ENCODE measurements around the gene LRIF1. TPM values are rescaled to one million over a fixed set of nuclear protein-coding genes. Genes with fewer than 3 reads are reported as not detected.

LRIF1 gene, protein sequence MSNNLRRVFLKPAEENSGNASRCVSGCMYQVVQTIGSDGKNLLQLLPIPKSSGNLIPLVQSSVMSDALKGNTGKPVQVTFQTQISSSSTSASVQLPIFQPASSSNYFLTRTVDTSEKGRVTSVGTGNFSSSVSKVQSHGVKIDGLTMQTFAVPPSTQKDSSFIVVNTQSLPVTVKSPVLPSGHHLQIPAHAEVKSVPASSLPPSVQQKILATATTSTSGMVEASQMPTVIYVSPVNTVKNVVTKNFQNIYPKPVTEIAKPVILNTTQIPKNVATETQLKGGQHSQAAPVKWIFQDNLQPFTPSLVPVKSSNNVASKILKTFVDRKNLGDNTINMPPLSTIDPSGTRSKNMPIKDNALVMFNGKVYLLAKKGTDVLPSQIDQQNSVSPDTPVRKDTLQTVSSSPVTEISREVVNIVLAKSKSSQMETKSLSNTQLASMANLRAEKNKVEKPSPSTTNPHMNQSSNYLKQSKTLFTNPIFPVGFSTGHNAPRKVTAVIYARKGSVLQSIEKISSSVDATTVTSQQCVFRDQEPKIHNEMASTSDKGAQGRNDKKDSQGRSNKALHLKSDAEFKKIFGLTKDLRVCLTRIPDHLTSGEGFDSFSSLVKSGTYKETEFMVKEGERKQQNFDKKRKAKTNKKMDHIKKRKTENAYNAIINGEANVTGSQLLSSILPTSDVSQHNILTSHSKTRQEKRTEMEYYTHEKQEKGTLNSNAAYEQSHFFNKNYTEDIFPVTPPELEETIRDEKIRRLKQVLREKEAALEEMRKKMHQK
- 22.6 and 32.5 TPM in 2 replicates for polyA plus RNA-seq

DNA sequence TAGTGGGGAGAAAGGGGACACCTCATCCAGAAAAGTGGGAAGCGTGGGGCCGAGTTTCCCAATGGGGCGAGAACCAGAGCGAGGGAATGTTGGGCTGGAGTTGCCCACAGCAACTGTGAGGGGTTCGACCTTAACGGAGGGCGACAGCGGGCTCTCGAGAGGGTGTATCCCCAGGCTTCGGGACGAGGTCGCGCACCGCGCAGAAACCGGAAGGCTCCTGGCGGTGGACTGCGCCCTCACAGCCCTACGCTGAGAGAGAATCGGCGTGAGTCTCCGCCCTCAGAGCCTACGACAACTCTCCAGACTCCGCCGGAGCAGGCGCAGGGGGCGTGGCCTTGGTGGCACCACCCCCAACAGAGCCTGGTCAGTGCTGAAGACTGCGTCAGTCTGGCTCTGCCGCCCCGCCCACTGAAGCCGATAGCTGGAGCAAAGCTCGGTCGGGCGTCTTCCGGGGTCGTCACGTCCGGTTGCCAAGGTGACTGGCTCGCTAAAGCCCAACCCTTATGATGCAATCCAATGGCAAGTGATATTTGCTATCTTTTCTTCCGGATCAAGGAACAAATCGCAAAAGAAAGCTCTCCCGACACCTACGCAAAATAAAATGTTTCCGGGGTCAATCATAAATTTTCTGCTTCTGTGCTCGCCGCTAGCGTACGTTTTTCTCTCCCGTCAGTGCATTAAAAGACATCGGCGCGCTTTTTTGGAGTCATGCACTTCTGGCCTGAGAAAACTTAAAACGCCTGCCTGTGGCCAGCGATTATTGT lies at the start of gene LRIF1:
Gene LRIF1, minus strand, starts transcription at position 232 of the 764 bp plus-strand sequence. CDS start 234 bp downstream, outside the sequence.

Other genes starting within 250 kb of the LRIF1 start
- not detected in 2 replicates for gene CD53, start 90.8 kb downstream of the LRIF1 start, polyA plus RNA-seq
- 44.7 and 49.2 TPM in 2 replicates for gene DRAM2, start 176.2 kb upstream of the LRIF1 start, polyA plus RNA-seq
- gene CEPT1, start 176.3 kb upstream of the LRIF1 start, polyA plus RNA-seq: 16.0 and 17.1 TPM in 2 replicates
- 14.8 and 16.3 TPM in 2 replicates for gene DENND2D, start 236.7 kb upstream of the LRIF1 start, polyA plus RNA-seq

Measured in Purkinje cell (primary cell).